Thyroid gland (tissue), 4 donors: ENCODE results near the gene DPEP1. TPM values are rescaled to one million over a fixed set of nuclear protein-coding genes. Genes with fewer than 3 reads are reported as not detected.

Experiments
- DNase-seq, 2 donors: peaks; one replicate each; pipeline ENCODE4 v3.0.0-alpha.2; 2019
- H3K27ac ChIP-seq, 3 donors: fragments of 200-600 bp; sonication (generic); 1 replicate in 2 of 3; 2 replicates in 1 of 3; pipeline ENCODE4 v1.5.1; 2016 to 2019; ENCODE audit warnings: mild to moderate bottlenecking in 1 of 3, moderate library complexity in 1 of 3
- H3K27me3 ChIP-seq: fragments of 200-600 bp; sonication (generic); one replicate; pipeline ENCODE4 v1.5.1; 2019
- H3K36me3 ChIP-seq, 2 donors: fragments of 200-600 bp; sonication (generic); one replicate each; pipeline ENCODE4 v1.5.1; 2016 to 2019
- H3K4me1 ChIP-seq, 2 donors: fragments of 200-600 bp; sonication (generic); one replicate each; pipeline ENCODE4 v1.5.1; 2017 to 2019
- H3K4me3 ChIP-seq, 3 donors: fragments of 200-600 bp; sonication (generic); replicated peaks in 1 of 3; 1 replicate in 2 of 3; 2 replicates in 1 of 3; pipeline ENCODE4 v1.5.1; 2016; ENCODE audit warnings: mild to moderate bottlenecking in 1 of 3
- H3K9me3 ChIP-seq: fragments of 200-600 bp; sonication (generic); one replicate; pipeline ENCODE4 v1.5.1; 2017
- CTCF ChIP-seq, 6 experiments: fragments of 200-600 bp in 3 of 6; fragments of 450-650 bp in 3 of 6; sonication (generic) in 3 of 6; IDR thresholded peaks; one replicate each; pipeline ENCODE4 v1.5.1; 2016 to 2019; ENCODE audit warnings: antibody characterized with exemption in 6 of 6, mild to moderate bottlenecking in 2 of 6, inconsistent platforms in 1 of 6, moderate library complexity in 1 of 6
- POLR2A ChIP-seq, 2 donors: fragments of 450-650 bp; IDR thresholded peaks; one replicate each; pipeline ENCODE4 v1.6.1; 2017; ENCODE audit warnings: antibody characterized with exemption in 2 of 2, mild to moderate bottlenecking in 2 of 2, moderate library complexity in 1 of 2
- WGBS, 2 donors: methylation state at CpG; one replicate each; pipeline ENCODE4 v1.1.5; 2017; 5-methylcytosine and 5-hydroxymethylcytosine counted together
- intact Hi-C: fragments of 100-400 bp; cut with DNase I; formaldehyde crosslinking; loops from one replicate; pipeline ENCODE4 v1.15.1; 2023
- total RNA-seq, 4 donors: library from RNA; depleted of rRNA; stranded (reverse); fragments of >200 nt; gene quantifications; one replicate each; pipeline ENCODE4 v1.2.3, GENCODE V29; 2016

Gene DPEP1
- total RNA-seq, 4 donors from 2014 or later = 0.29 to 5.0 (median 1.3) TPM

GRCh38 chr16:89672177-89672941 is 58.9 kb downstream of the DPEP1 start:
- Histone ChIP-seq H3K4me3 (no peak overlapping the region), H3K27ac (peak overlapping the region in 1 of 3 donors; percentile 28), H3K27me3 (no peaks in the 10 kb centered on the region), H3K36me3 (no peaks in the 10 kb centered on the region), H3K4me1 (peaks cover 4 to 7% of the 10 kb centered on the region in 2 donors), H3K9me3 (no peaks in the 10 kb centered on the region)
- intact Hi-C loops = no loop called here
- DNase-seq = no peak
- WGBS, 2 donors = 82 to 92% methylated on average over 16 of the region's 16 CpGs
- TF ChIP-seq CTCF (IDR thresholded peaks at IDR 0.05) = no peak
- TF ChIP-seq POLR2A (IDR thresholded peaks at IDR 0.05) = no peak

- Histone ChIP-seq H3K4me3 (no peak overlapping the region), H3K9me3 (no peaks in the 10 kb centered on the region), H3K36me3 (no peaks in the 10 kb centered on the region), H3K27me3 (no peaks in the 10 kb centered on the region), H3K27ac (no peak overlapping the region), H3K4me1 (no peaks in the 10 kb centered on the region)
- WGBS, 2 donors = 93 to 96% methylated on average over 2 of the region's 2 CpGs
- no peak for TF ChIP-seq CTCF (IDR thresholded peaks at IDR 0.05)
- intact Hi-C loops = no loop called here
- no peak for DNase-seq
These were observed 64.8 kb downstream of the DPEP1 start for GRCh38 chr16:89678258-89678657.

GRCh38 chr16:89685916-89686315 is 72.5 kb downstream of the DPEP1 start:
- Histone ChIP-seq H3K4me1 (peaks cover 8 to 11% of the 10 kb centered on the region in 2 donors), H3K4me3 (peak overlapping the region in 1 of 3 donors; percentile 59), H3K27ac (no peak overlapping the region), H3K9me3 (no peaks in the 10 kb centered on the region), H3K36me3 (peaks cover 0 to 5% of the 10 kb centered on the region in 2 donors), H3K27me3 (no peaks in the 10 kb centered on the region)
- intact Hi-C loops = no loop called here
- TF ChIP-seq CTCF (IDR thresholded peaks at IDR 0.05) (no peak), POLR2A (IDR thresholded peaks at IDR 0.05) (no peak)
- 71 to 86% methylated on average over 1 of the region's 1 CpG for WGBS, 2 donors
- DNase-seq = no peak

GRCh38 chr16:89686520-89687091 is 73.2 kb downstream of the DPEP1 start, which contains the start of gene CDK10:
Gene CDK10, plus strand, starts transcription at chr16:89686689. Its CDS starts 22 bp downstream, at chr16:89686711.
- peaks cover 8 to 11% of the 10 kb centered on the region in 2 donors for H3K4me1 ChIP-seq
- peaks cover 4 to 10% of the 10 kb centered on the region in 2 donors for H3K36me3 ChIP-seq
- intact Hi-C loops = no loop called here
- 0% methylated on average over 2 of the region's 67 CpGs; no CpG with 5 or more reads in 1 of the 2 donors for WGBS, 2 donors
- H3K9me3 ChIP-seq = no peaks in the 10 kb centered on the region
- H3K27ac ChIP-seq = peak within 1 kb of the TSS; percentile 78 to 84 (median 83)
- H3K4me3 ChIP-seq = peak within 1 kb of the TSS; percentile 59 to 77 (median 63)
- no peak for TF ChIP-seq CTCF (IDR thresholded peaks at IDR 0.05)
- TF ChIP-seq POLR2A (IDR thresholded peaks at IDR 0.05) = peak; percentile 61 to 89
- no peaks in the 10 kb centered on the region for H3K27me3 ChIP-seq
- DNase-seq = peak; percentile 88 to 91
